ENCODE results near the gene AAK1.

DNA sequence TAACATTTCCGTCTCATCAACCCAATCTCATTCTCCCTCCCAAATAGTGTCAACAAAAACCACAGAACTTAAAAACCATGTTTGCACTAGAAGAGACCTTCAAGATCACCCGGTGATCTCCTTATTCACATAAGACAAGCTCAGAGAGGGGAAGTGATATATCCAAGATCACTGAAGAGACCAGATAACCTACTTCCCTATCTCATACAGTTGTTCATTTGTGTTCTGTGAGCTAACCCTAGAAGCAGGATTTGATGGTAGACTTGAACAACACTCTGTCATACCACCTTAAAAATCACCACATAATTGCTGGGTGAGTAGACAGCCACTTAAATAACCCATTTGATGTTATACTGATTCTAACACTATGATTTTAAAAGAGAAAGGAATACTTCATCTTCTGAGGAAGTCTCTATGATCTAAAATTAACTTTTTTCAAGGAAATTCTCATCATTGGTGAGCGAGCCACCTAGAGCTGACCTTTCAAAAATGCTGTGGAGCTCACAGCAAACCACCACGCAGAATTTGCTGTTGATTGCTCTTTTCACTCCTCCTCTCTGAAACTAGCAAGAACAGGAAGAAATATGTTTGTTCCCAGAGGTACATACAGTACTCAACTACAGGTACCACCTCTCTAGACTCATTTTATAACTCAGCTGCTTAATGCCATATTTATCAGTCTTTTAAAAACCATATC, 15.1 kb downstream of the AAK1 start:
- no peak for TF ChIP-seq FOS (IDR thresholded peaks at IDR 0.05; ENCODE audit: borderline replicate concordance, insufficient read depth, low read length)
- TF ChIP-seq, protein P1, sequence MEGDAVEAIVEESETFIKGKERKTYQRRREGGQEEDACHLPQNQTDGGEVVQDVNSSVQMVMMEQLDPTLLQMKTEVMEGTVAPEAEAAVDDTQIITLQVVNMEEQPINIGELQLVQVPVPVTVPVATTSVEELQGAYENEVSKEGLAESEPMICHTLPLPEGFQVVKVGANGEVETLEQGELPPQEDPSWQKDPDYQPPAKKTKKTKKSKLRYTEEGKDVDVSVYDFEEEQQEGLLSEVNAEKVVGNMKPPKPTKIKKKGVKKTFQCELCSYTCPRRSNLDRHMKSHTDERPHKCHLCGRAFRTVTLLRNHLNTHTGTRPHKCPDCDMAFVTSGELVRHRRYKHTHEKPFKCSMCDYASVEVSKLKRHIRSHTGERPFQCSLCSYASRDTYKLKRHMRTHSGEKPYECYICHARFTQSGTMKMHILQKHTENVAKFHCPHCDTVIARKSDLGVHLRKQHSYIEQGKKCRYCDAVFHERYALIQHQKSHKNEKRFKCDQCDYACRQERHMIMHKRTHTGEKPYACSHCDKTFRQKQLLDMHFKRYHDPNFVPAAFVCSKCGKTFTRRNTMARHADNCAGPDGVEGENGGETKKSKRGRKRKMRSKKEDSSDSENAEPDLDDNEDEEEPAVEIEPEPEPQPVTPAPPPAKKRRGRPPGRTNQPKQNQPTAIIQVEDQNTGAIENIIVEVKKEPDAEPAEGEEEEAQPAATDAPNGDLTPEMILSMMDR (IDR thresholded peaks at IDR 0.05; ENCODE audit: extremely low read depth in 1 of 2, insufficient read depth in 1 of 2, low read depth in 1 of 2, low read length in 2 of 2) = no peak

All from endothelial cell of umbilical vein (primary cell).